MV-4-11 (cell line): ENCODE measurements around the gene CP.

Experiments
- DNase-seq: peaks from one replicate; lab custom pipeline; 2025; lab: John Stamatoyannopoulos, UW

The CP gene

DNA sequence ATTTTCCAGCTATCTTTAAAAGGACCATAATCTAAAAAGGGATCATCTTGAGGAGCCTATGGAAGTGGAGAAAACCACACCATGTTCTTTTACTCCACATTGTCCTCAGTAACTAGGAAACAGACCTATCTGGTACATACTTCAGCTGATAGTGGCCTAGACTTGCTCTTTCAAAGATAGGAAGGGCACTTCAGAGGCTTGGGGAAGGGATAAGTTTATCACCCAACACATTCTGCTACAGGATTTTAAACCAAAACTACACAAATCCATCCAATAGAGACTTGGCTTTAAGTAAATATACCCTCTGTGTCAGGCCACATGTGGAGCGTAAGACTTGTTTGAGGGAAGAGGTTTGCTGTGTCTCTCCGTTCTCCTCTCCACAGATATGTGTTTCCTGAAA, 35.4 kb downstream of the CP start:
- DNase-seq, result no peak

DNA sequence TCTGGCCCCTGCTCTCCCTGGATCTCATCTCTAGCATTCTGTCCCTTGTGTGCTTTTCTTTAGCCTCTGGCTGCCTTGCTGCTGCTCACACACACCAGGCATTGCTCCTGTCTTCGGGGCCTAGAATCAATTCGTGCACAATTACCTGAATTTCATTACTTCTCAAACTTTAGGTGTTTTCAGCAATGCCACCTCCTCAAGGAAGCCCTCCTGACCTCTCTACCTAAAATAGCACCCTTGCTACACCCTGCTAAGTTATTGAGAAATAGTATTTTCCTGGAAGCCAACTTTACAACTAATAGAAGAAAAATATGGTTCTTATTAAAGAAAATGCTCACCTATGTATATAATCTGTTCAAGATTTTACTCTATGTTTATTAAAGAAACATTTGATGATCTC, 40.4 kb downstream of the CP start:
- DNase-seq, result no peak

DNA sequence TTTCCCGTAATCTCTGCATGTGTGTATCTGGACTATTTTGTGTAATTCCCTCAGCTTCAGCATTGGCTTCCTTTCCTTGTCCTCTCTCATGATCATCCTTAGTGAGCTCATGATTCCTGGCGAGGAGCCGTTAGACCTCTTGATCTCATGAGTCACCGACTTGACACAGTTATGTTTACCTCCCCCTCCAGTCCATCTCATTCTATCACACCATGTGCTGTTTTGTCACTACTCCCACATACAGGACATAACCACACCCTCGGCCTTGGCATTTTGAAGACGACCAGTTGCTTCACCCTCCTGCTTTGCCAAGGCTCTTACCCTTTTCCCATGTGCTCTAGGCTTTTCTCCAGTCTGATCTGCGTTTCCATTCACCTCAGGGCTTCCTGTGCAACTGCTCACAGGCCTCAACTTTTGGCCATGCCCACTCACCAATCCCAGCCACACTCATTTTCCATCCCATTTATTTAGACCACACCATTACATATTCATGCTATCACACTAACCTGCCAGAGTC, 41.5 kb downstream of the CP start:
- DNase-seq, result peak; percentile 91

DNA sequence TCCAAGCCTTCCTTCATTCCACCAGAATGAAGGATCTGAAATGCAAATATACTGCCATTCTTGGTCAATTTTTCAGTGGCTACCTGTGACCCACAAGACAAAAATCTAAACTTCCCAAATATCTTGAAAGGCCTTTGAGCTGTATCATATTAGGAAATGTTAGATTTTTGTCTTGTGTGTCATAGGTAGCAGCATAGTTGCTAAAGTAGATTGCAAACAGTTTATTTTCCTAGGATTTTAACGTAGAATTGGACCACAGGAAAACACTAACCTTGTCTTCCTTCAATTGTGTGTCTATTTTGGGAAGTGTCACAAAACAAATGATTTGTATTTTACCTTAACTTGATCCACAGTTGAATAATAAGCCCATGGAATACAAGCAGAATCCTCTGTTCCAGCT, 42.4 kb downstream of the CP start:
- no peak for DNase-seq

DNA sequence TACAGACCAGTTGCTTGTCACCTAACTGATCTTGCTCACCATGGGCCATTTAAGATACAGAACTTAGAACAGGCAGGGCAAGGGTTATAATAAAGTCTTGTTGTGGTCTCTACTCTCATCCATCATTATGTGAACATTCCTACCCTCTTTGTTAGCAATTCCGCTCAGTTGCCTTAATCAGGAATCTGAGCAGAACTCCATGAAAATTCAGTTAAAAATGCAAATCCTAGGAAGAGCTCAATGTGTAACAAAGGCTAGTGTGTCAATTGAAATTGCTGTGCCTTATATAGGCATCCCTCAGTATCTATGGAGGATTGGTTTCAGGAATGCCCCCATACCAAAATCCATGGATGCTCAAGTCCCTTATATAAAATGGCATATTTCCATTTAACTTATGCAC, 44.5 kb downstream of the CP start:
- DNase-seq, result no peak

DNA sequence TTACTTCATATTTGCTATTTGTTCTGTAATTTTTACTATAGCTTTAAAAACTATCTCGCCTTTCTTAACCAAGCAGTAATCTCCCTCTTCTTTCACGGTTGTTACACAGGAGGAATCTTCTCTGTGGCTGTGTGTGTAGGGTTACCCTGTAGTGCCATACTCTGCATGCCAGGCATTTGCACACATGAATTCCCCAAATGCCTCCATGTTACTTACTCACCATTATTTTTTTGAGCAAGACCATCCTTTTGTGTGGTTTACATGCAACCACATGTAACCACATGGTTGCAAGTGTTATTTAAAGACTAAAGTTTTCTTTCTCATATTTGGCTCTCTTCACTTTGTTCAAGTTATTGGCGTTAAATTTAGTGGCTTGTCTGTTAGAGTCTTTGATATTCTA, 46.7 kb downstream of the CP start:
- peak; percentile 63 for DNase-seq

DNA sequence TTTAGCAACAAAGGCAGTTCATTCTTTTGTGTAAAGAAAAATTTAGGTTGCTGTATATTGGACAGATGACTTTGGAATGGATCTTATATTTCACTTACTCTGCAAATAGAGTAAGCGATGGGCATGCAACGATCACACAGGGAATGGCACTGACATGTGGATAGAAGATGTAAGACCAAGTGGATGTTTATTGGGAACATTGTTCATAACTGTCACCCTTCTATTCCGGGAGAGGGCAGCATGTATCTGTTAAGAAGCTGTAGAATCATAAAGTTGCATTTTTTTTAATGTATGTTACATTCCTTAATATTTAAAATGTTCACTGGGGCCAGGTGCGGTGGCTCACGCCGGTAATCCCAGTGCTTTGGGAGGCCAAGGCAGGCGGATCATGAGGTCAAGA, 51.0 kb downstream of the CP start:
- DNase-seq, result no peak

DNA sequence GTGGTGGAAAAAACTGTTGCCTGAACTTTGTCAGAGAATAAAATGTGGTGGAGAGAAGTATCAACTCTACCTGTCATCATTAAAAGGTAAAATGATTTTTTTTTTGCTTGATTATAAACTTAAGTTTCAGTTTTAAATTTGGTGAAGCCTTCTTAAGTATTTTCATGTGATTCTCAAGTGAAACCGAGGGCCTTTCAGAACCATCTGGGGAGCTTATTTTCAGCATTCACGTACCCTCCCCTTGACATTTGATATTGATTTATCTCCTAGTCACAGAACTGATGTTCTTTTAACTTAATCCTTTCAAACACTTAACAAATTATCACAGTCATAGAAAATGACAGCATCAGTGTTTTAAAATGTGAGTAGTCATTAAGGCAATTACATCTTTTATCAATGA, 53.7 kb downstream of the CP start:
- no peak for DNase-seq

DNA sequence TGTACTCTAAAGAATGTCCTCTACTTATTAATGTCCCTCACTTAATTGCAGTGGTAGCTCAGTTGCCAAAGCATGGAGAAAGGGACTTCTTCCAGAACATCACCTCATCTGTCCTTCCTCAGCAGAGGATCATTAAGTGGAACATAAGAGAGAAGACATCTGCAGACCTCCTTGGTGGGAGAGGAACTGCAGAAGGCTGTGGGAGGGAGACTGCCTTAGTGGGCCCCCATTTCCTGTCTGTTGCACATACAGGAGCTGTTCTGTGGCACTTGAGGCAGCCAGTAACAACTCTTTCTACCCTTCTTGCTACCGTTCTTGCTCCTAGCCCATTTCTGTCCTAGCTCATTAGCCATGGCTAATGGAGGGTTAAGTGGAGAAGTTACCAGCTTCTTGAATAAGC, 58.6 kb downstream of the CP start:
- DNase-seq, result peak; percentile 13

DNA sequence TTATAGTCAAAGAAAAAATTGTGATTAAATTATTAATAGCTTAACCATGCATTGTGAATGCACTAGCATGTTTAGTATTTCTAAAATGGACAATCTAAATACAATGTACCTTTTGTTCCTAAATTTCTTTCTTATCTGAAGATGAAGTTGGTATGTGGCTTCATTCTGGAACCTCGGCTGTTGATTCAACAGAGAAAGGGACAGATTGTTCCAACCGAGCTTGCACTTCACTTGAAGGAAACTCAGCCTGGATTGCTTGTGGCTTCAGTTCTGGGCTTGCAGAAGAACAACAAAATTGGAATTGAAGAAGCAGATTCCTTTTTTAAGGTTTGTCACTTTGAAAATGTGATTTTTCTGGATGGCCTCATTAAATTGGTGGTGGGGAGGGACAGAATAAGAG, 59.6 kb downstream of the CP start:
- DNase-seq, result no peak

DNA sequence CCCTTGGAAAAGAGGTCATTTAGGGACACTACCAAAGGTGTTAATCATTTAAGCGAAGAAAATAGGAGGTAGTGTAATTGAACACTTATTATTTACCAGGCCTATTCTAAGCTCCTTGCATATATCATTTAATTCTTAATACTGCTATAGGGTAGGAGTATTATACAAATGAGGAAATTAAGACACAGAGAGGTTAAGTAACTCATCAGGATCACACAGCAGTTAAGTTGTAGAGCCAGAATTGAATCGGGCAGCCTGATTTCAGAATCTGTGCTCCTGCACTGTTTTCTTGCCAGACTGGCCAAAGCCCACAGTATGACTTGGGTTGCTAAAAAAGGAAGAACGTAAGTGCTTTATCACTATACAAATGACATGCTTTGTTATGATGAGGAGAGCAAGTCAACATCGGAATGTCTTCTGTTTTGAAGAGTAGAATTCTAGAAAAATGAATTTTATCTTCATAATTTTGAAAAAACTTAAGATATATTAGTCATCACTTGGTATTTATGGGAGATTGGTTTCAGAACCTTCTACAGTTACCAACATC, 60.8 kb downstream of the CP start:
- DNase-seq, result no peak

DNA sequence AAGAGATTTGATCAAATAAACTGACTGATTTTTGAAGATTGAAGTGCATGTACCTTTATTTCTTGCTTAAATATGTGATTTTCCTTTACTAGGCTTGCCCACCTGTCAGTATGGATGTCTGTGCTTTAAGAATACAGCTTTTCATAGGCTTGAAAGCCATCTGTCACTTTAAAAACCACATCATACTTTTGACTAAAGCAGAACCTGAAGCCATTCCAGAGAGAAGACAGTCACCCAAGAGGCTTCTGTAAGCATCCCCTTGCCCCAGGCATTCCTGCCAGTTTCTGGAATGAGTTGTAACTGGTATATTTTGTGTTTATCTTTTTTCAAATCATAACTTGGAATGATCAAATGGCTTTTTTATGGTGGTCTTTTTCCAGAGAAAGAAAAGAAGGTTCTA, 68.2 kb downstream of the CP start:
- DNase-seq, result no peak

DNA sequence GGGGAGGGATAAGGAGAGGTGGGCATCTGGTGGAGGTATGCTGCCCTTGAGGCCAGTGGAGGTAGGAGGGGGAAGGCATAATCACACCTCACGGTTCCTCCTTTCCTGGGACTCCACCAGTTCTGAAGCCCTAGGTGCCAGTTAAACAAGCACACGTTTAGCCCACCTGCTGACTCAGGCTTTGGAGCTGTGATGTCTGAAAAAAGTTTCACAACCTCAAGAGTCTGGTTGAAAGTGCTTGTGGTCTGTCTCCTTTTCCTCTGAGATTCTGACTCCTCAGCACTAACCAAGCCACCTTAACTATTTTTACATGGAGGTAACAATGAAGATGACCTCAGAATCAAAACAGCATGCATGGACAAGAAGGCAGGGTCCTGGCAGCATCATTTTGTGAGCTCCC, 69.2 kb downstream of the CP start:
- DNase-seq, result peak; percentile 46

DNA sequence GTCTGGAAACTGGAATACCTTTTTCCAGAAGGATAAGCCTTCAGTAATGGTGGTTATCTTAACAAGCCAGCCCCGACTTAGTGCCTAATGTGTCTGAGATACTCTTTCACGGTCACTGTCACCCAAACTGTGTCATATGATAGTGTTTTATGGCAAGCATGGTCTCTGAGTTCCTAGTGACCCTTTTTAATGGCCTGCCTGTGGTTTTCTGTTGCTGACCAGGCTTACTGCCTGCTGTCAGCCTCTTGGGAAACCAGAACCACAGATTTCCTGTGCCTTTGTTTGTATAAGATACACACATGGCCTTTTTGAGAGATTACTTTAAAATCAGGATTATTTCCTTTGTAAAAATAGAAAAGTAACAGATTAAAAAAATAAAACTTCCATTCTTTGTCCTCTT, 69.8 kb downstream of the CP start:
- DNase-seq, result peak; percentile 88

DNA sequence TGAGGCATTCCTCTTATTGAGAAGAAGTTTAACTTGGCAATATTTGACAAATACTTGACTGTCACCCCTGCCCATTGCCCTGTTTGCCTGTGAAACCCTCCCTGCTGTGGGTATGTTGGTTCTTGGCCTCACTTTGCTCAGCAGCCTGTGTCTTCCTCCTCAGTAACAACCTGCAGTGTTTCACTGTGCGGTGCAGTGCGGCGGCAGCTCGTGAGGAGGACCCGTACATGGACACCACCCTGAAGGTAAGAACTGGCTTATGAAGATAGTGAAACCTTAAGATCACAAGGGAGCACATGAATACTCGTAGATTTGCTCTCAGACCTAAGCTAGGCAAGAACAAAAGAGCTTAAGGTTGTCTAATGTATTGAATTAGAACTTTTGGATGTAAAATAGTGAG, 71.2 kb downstream of the CP start:
- DNase-seq, result no peak

DNA sequence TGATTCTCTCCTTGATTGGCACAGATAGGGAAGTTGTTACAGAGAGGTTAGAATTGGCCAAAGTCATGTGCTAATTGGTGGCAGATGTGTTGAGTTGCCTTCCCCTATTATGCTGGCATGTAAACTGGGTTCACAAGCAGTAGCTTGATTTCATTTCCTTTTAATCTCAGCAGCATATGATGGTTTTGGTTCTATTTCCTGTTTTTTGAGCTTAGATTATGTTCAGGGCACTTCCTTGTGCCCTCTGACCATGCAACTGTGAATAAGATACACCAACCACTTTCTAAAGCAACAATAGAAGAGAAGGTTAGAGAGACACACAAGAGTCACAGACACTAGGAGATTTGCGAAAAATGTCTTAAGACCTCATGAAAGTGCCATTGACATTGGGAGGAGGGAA, 75.7 kb downstream of the CP start:
- peak; percentile 99 for DNase-seq

DNA sequence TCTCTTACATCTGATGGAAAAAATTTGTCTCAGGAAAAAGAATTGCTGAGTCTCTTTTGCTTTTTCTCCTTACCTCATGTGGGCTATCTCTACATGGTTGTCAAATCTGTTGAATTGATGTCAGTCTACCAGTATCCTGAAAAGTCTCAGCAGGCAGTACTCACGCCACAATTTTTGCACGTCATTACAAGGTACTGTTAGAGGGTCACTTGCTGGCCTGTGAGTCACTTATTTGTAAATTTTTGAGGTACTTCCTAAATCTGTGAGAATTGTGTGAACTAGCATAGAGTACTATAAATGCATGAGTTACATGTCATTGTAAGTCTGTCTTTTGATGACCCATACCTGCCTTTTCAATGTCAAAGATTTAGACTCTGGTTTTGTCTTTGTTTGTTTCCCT, 76.3 kb downstream of the CP start:
- peak; percentile 8 for DNase-seq

DNA sequence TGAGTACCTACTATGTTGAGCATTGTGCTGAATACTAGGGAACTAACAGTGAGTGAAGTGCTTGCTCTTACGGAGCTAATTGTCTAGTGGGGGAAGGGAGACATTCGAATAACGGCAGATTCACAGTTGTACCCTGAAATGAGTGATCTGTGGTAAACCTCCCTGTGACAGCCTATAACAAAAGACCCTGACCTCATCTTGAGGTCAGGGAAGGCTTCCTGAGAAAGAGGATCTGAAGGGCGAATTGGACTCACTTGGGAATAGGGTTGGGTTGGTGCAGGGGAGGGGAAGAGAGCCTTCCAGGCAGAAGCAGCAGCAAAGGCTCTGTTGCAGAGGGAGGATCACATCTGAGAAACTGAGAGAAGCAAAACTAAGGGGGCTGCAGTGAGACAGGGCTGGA, 78.9 kb downstream of the CP start:
- DNase-seq, result peak; percentile 79

DNA sequence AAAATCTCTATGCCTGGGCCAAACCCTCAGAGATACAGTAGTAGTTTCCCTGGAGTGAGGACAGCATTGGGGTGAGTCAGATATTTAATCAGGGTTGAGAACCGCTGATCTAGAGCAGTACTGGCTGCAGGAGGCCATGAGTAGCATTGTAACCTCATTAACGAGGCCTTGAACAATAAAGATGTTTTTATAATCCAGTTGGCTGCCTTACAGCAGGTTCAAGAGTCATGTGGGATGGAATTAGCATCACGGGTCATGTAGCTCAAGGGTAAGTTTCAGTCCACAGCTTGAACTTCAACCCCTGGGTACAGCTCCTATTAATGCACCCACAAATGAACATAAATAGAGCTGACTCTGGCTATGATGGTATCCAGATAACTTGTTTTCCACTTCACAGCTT, 87.1 kb downstream of the CP start:
- DNase-seq, result no peak

DNA sequence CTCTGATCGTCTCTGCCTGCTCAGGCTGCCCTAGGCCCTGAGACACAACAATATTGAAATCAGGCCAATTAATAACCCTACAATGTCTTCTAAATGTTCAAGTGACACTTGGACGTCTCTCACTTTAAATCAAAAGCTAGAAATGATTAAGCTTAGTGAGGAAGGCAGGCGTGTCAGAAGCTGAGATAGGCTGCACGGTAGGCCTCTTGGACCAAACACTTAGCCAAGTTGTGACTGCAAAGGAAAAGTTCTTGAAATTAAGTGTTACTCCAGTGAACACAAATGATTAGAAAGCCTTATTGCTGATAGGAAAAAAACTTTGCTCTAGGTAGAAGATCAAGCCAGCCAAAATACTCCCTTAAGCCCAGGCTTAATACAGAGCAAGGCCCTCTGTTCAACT, 90.0 kb downstream of the CP start:
- DNase-seq, result no peak

DNA sequence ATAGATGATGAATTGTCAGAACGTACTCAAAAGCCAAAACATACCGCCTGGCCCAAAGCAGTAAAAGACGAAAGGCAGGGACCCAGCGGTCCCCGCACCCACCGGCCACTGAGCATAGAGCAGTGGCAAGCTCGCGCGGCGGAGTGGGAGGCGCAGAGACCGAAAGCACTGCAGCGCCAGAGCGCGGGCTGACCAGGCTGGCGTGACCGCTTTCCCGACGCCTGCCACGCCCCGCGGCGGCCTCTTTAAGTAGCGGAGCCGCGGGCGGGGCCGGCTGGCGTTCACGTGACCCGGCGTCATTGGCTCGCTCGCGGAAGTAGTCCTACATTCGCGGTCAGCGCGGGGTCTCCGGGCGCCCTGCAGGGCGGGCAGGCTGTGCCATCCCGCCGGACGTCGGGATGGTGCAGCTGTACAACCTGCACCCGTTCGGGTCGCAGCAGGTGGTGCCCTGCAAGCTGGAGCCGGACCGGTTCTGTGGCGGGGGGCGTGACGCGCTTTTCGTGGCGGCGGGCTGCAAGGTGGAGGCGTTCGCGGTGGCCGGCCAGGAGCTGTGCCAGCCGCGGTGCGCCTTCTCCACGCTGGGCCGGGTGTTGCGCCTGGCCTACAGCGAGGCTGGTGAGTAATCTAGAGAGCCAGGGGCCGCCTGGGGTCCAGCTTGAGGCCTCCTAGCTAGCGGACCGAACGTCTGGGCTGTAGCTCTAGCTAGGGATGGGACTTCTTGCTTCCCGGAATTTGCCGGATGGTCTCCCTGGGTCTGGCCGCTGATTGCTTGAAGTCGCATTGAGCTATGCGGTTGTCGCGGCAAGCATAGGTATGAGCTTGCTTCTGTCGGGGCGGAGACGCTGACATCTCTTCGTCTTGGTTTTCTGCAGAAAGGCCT, 92.1 kb downstream of the CP start, which contains the start of gene HPS3:
Gene HPS3 (plus strand): TSS at position 313 of the 880 bp plus-strand sequence. CDS start 86 bp downstream, at position 399.
- peak; percentile 86 for DNase-seq

DNA sequence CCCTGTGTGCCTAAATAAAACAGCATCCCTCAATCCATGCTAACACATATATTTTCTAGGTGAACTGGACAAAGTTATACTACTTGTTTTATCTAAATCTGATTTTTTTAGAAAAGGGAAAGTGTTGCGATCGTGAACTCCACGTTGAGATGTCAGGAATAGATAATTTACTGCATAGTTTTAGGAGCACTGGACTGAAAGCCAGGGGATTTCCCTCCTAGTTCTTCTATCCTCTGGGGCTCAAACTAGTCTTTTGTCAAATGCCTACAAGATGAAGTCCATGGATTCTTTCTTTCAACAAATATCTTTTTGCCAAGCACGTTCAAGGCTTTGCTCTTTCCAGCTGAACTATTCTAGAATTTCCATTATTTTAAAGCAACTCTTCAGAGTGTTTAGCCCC, 92.8 kb downstream of the CP start:
- DNase-seq, result no peak

DNA sequence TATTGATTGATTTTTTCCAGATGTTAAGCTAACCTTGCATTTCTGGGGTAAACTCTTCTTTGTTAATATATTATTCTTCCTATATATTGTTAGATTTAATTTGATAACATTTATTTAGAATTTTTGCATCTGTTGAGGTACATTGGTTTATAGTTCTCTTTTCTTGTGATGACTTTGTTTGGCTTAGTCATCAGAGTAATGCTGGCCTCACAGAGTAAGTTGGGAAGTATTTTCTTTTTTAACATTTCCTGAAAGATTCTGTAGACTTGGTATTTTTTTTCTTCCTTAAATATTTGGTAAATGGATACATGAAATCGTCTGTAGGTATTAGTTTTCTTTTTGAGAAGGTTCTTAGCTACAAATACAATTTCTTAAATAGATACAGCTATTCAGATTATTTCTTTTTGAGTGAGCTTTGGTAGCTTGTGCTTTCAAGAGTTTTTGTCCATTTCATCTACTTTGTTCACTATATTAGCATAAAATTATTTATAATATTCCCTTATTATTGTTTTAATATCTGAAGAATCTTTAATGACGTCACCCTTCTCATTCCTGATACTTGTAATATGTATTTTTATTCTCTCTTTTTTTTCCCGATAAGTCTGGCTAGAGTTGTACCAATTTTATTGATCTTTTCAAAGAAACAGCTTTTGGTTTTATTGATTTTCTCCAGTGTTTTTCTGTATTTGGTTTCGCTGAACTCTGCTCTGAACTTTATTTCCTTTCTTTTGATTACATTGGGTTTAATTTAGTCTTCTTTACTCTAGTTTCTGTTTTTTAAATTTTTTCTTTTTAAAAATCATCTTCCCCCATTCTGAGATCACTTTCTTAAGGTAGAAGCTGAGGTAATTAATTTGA, 98.7 kb downstream of the CP start:
- DNase-seq, result no peak
